ENCODE results near the gene HEXIM2.
"Not testable (repeated sequence)": the region's sequence is repeated elsewhere in the genome, so short reads cannot be mapped to it uniquely, and the experiment has no call there.

HEXIM2 gene, protein sequence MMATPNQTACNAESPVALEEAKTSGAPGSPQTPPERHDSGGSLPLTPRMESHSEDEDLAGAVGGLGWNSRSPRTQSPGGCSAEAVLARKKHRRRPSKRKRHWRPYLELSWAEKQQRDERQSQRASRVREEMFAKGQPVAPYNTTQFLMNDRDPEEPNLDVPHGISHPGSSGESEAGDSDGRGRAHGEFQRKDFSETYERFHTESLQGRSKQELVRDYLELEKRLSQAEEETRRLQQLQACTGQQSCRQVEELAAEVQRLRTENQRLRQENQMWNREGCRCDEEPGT

GRCh38 chr17:45161288-45162024, at the start of gene HEXIM2:
TSS of gene HEXIM2 (plus strand) at chr17:45161875. CDS start at chr17:45162794, 919 bp downstream.
- DNase-seq = peak; percentile 99

GRCh38 chr17:45112559-45113423, 48.9 kb upstream of the HEXIM2 start:
- no peak for DNase-seq

GRCh38 chr17:45113424-45113754, 48.3 kb upstream of the HEXIM2 start:
- DNase-seq = no peak

- DNase-seq = no peak
Observed at GRCh38 chr17:45114117-45114932, 47.4 kb upstream of the HEXIM2 start.

DNA sequence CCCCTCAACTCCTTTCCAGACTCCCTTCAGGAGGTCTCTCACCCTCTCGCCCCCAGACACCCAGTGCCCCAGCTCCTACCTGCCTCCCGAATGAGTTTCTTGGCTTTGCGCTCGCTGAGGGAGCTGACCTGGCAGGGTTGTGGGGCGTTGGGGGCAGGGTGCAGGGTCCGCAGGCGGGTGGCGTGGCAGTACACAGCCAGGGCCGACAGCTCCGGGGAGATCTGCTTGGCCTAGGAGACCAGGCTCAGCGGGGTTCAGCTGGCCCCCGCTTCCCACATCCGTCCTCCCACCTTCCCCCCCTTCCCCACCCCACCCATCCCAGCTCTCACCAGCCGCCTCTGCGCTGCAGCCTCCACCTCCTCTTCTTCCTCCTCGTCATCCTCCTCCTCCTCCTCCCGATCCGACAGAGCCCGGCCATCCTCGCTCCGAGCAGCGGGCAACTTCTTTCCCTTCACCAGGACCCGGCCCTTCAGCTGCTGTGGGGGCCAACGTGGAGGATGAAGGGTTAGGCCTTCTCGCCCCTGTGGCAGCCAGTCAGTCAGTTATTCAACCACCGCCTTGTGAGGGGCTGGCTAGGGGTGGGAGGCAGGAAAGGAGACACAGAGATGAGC, 46.6 kb upstream of the HEXIM2 start:
- no peak for DNase-seq

DNA sequence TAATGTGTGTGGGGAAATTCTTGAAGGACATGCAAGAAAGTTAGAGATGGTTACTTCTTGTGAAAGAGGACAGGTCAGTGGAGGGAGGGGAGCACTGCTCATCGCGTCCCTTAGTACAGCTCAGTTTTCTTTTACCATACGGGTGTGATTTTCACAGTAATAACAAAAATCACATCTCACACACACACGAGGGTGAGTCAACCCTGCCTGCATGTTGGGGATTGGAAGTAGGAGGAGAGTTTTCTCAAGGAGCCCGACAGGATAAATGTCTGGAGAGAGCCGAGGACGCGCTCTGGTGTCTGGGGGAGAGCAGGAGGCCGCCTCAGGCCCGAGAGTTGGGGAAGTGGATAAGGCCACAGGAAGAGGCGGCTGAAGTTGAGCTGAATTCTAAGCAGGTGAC, 45.8 kb upstream of the HEXIM2 start:
- no peak for DNase-seq

- DNase-seq = no peak
Observed at GRCh38 chr17:45116434-45117016, 45.1 kb upstream of the HEXIM2 start.

- DNase-seq = no peak
Observed at GRCh38 chr17:45117334-45117733, 44.3 kb upstream of the HEXIM2 start.

DNA sequence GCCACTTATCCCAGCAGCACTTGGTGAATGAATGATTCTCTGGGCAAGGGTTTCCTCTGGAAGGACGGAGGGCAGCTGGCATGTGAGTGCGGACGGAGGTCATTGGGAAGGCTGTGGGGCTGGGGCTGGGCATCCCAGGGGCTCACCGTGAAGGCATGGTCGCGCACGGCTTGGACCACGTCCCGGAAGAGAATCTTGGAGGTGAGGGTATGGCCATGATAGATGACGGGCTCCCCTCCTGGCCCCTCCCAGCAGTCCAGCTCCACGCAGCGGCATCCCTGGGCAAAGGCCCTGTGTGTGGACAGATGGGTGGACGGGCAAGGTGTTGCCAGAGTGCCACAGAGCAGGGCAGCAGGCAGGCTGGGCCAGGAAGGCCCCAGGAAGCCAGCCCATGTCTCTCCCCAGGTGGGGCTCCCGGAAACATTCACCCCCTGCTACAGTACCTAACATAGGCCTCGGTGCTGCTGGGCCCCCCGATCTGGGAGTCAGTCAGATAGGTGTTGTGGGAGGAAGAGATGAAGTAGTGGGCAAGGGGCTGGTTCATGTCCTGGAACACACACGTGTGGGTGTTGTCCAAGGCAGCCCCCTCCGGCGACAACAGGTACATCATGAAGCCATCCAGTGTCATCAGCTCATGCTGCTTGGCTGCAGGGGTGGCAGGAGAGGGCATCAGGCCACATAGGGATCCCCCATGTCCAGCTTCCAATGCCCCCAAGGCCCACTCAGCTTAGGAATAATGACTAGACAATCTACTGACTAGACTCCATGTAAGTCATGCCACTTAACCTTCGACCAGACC, 43.6 kb upstream of the HEXIM2 start:
- DNase-seq = no peak

DNA sequence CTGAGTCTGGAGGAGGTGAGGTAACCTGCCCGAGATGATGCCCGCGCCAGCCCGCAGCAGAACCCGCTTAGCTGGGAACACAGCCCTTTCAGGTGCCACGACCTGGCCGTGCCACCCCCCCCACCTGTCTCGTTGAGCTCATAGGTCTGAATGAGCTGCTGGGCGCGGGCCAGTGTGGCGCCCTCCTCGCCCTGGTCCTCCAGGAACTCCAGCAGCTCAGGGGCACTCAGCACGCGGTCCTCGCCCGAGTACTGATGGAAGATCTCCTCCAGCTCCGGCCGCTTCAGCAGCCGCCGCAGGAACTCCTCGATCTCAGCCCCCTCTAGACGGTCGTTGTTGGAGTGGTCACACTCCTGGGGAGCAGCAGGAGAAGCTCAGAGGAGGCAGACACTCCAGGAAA, 43.0 kb upstream of the HEXIM2 start:
- no peak for DNase-seq

- no peak for DNase-seq
Observed at GRCh38 chr17:45119964-45120363, 41.7 kb upstream of the HEXIM2 start.

DNA sequence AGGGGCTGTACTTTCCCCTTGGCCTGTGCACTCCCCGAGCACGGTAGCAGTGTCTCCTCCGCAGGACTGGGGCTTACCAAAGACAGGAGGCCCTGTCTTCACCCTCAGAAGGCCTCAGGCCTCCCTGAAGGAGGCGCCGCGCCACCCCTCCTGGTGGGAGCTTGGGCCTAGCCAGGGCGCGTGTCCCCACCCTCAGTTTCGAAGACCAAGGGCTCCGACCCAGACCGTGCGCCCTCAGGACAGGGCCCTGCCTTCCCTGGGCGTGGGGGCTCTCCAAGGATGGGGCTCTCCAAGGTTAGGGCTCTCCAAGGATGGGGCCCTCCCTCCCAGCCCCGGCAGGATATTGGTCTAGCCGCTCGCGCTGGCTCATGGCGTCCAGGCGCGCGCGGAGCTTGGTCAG, 41.1 kb upstream of the HEXIM2 start:
- no peak for DNase-seq

DNA sequence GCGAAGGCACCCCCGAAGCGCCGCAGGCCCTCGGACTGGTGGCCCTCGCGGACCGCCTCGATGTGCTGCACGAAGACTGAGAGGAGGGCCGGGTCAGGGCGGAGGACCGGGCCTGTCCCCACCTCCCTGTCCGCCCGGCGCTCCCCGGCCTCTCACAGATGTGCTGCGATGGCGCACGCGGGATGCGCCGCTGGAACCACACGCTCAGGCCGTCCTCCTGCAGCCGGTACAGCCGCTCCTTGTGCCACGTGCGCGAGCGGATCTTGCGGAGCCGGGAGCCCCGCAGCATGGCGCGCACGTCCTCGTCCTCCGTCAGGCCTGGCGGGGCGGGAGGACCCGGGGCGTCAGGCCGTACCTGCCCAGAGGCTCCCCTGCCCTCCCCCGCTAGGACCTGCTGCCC, 40.6 kb upstream of the HEXIM2 start:
- no peak for DNase-seq

DNA sequence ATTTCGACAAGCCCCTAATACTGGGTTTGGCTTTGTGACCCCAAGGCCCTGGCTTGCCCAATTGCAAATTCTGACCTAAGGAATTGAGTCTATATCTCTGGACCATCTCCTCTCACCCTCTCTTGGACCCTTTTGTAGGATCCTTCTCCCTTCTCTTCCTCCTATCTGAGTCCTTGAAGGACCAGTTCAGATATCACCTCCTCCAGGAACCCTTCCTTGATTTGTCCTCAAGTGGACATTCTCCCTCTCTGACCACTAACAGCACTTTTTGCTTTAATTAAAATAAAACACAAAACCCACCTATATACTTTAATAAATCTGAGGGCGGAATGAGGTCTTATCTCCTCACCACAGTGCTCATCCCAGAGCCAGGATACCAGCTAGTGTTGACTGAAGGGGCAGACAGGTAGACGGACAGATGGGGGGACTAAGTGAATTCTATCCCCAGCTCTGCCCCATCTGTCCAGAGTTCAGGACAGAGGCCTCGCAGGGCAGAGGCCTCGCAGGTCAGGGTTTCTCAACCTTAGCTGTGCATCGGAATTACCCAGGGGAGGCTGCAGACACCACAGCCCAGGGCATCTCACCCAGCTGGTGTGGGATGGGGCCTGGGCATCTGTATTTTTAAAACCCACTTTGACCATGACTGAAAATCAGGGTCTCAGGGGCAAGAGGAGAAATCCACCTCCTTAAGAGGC, 38.5 kb upstream of the HEXIM2 start:
- no peak for DNase-seq

- DNase-seq = peak; percentile 87
Observed at GRCh38 chr17:45123930-45124796, 37.5 kb upstream of the HEXIM2 start.

- DNase-seq = not testable (repeated sequence)
Observed at GRCh38 chr17:45124797-45125122, 36.9 kb upstream of the HEXIM2 start.

GRCh38 chr17:45125509-45125908, 36.2 kb upstream of the HEXIM2 start:
- no peak for DNase-seq

- no peak for DNase-seq
Observed at GRCh38 chr17:45127207-45127547, 34.5 kb upstream of the HEXIM2 start.

DNA sequence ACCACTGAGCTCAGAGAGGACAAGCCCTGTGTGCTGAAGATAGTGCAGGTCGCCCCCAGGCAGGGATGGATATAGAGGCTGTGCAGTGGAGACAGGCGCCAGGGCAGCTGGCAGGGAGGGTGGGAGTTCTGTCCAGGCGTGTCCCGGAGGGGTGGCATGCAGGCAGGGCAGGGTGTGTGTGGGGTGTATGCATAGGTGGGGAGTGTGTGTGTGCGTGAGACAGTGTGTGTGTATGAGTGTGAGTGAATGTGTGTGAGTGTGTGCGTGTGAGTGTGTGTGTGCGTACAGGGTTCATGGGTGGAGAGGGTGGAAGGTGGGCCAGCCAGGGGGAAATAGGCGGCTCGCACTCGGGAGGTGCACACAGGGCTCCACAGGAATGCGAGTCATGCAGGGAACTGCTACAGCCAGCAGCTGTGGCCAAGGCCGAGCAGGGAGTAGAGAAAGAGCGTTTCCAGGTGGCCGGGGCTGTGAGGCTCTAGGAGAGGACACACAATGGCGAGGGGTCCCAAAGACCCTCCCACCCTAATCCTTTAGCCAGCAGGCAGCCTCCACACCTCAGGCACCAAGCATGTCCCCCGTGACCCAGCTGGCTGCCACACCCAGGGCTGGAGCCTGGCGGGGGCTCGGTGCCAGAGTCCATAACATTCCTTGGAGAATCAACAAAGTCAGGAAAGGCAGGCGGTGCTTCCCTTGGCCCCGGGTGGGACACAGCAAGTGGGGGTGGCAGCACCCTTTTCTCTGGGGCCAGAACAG, 34.0 kb upstream of the HEXIM2 start:
- DNase-seq = peak; percentile 61

Measured in kidney glomerular epithelial cell (primary cell).